Glomerular endothelial cell (primary cell): Measurements from ENCODE around the gene ZBTB18. TPM values are rescaled to one million over a fixed set of nuclear protein-coding genes. Genes with fewer than 3 reads are reported as not detected.

Experiments used
- total RNA-seq: library from RNA; depleted of rRNA; stranded (reverse); fragments of >200 nt; gene quantifications from 2 replicates; pipeline ENCODE4 v1.2.3, GENCODE V29; 2015

Gene ZBTB18
- total RNA-seq, 1 donor from 2014 or later: 25.0 TPM

Other genes with a start within 250 kb of the ZBTB18 start
- 30.2 and 51.7 TPM in 2 replicates for gene AKT3, start 201.0 kb upstream of the ZBTB18 start, total RNA-seq